Osteoblast (primary cell): ENCODE measurements around the gene KRTCAP2. TPM values are rescaled to one million over a fixed set of nuclear protein-coding genes. Genes with fewer than 3 reads are reported as not detected.
"Not testable (repeated sequence)": the region's sequence is repeated elsewhere in the genome, so short reads cannot be mapped to it uniquely, and the experiment has no call there.

ENCODE experiments used
- DNase-seq: peaks from one replicate; pipeline ENCODE4 v3.0.0; 2011; ENCODE audit warnings: low spot score, mixed read lengths; ENCODE audit not compliant: insufficient read length; ENCODE audit errors: missing footprints
- H2AFZ ChIP-seq: 2 replicates; pipeline ENCODE4 v1.6.0; 2011; ENCODE audit warnings: mild to moderate bottlenecking, low read length
- H3K27ac ChIP-seq: 2 replicates; pipeline ENCODE4 v1.5.1; 2011; ENCODE audit warnings: mild to moderate bottlenecking, low read depth, low read length, moderate library complexity
- H3K27me3 ChIP-seq: 2 replicates; pipeline ENCODE4 v1.6.0; 2012; ENCODE audit warnings: mild to moderate bottlenecking, control low read depth, inconsistent platforms, low read length, moderate library complexity; ENCODE audit not compliant: insufficient read depth
- H3K36me3 ChIP-seq: 2 replicates; pipeline ENCODE4 v1.5.1; 2011; ENCODE audit warnings: mild to moderate bottlenecking, low read length, control low read depth, moderate library complexity; ENCODE audit not compliant: insufficient read depth
- H3K4me1 ChIP-seq: 2 replicates; pipeline ENCODE4 v1.5.1; 2011; ENCODE audit warnings: mild to moderate bottlenecking, low read length, control low read depth, moderate library complexity; ENCODE audit not compliant: insufficient read depth
- H3K4me2 ChIP-seq: 2 replicates; pipeline ENCODE4 v1.6.0; 2011; ENCODE audit warnings: mild to moderate bottlenecking, low read length; ENCODE audit not compliant: insufficient read depth
- H3K4me3 ChIP-seq: fragments of 200-600 bp; sonication (generic); 3 replicates; pipeline ENCODE4 v1.5.1; 2012; ENCODE audit warnings: mild to moderate bottlenecking, low read length, inconsistent platforms; ENCODE audit not compliant: insufficient read depth
- H3K79me2 ChIP-seq: 2 replicates; pipeline ENCODE4 v1.6.0; 2012; ENCODE audit warnings: mild to moderate bottlenecking, low read length, control low read depth, inconsistent platforms; ENCODE audit not compliant: insufficient read depth
- H3K9me3 ChIP-seq: 2 replicates; pipeline ENCODE4 v1.5.1; 2011; ENCODE audit warnings: low read depth, low read length, control low read depth
- H4K20me1 ChIP-seq: 2 replicates; pipeline ENCODE4 v1.6.0; 2012; ENCODE audit warnings: mild to moderate bottlenecking, low read length, control low read depth; ENCODE audit not compliant: insufficient read depth
- total RNA-seq: library from RNA; depleted of rRNA; stranded (reverse); fragments of >200 nt; gene quantifications from 2 replicates; pipeline ENCODE4 v1.2.3, GENCODE V29; 2012
- TF ChIP-seq, protein P1 (sequence below): IDR thresholded peaks from 2 replicates; pipeline ENCODE4 v1.5.1; 2011; ENCODE audit warnings: mild to moderate bottlenecking, low read depth, low read length, moderate library complexity; ENCODE audit errors: extremely low read depth

KRTCAP2 gene
- 112 and 117 TPM in 2 replicates for total RNA-seq

DNA sequence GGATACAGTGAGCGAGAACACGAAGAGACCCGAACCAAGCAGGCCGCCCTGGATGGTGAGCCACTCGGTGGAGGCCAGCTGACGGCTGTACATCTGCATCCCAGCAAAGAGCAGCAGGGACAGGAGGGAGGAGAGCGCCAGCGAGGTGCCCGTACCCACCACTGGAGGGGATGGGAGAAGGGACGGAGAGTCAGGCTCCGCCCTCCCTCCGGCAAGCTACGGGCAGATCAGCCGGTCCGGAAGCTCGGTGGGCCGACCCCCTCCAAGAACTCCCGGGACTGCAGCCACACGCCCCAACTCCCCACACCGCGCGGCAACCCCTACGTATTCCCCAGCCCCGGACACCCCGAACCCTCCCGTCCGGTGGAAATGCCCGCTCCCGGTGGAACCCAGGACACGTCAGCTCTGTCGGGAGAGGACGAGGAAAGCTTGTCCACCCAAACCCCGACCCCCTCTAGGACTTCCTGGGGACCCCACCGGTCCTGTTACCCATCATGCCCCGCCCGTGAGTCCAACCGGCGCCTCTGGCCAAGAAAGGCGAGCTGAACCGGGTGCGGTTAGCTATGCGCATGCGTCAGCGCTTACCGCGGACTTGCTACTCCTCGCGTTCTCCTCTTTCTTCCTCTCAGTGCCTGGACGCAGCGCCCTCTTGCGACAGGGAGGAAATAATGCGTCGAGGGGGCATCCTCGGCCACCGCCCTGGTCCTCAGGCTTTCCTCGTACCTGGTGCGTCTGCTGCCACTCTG, at the start of gene KRTCAP2:
KRTCAP2 (minus strand) TSS at position 573 of the 746 bp plus-strand sequence; CDS start at position 493, 80 bp downstream.
- peak within 1 kb of the TSS; percentile 88 for H2AFZ ChIP-seq
- H3K4me2 ChIP-seq, result peak within 1 kb of the TSS; percentile 89
- H3K4me3 ChIP-seq, result peak within 1 kb of the TSS; percentile 87
- H3K27ac ChIP-seq, result peak within 1 kb of the TSS; percentile 80
- no peaks in the 10 kb centered on the region for H3K27me3 ChIP-seq
- H4K20me1 ChIP-seq, result peaks cover 14% of the 10 kb centered on the region
- peaks cover 17% of the 10 kb centered on the region for H3K4me1 ChIP-seq
- DNase-seq, result peak; percentile 100
- peaks cover 26% of the 10 kb centered on the region for H3K36me3 ChIP-seq
- H3K9me3 ChIP-seq, result no peaks in the 10 kb centered on the region
- TF ChIP-seq, protein P1, sequence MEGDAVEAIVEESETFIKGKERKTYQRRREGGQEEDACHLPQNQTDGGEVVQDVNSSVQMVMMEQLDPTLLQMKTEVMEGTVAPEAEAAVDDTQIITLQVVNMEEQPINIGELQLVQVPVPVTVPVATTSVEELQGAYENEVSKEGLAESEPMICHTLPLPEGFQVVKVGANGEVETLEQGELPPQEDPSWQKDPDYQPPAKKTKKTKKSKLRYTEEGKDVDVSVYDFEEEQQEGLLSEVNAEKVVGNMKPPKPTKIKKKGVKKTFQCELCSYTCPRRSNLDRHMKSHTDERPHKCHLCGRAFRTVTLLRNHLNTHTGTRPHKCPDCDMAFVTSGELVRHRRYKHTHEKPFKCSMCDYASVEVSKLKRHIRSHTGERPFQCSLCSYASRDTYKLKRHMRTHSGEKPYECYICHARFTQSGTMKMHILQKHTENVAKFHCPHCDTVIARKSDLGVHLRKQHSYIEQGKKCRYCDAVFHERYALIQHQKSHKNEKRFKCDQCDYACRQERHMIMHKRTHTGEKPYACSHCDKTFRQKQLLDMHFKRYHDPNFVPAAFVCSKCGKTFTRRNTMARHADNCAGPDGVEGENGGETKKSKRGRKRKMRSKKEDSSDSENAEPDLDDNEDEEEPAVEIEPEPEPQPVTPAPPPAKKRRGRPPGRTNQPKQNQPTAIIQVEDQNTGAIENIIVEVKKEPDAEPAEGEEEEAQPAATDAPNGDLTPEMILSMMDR, result peak; percentile 98
- H3K79me2 ChIP-seq, result peaks cover 22% of the 10 kb centered on the region

DNA sequence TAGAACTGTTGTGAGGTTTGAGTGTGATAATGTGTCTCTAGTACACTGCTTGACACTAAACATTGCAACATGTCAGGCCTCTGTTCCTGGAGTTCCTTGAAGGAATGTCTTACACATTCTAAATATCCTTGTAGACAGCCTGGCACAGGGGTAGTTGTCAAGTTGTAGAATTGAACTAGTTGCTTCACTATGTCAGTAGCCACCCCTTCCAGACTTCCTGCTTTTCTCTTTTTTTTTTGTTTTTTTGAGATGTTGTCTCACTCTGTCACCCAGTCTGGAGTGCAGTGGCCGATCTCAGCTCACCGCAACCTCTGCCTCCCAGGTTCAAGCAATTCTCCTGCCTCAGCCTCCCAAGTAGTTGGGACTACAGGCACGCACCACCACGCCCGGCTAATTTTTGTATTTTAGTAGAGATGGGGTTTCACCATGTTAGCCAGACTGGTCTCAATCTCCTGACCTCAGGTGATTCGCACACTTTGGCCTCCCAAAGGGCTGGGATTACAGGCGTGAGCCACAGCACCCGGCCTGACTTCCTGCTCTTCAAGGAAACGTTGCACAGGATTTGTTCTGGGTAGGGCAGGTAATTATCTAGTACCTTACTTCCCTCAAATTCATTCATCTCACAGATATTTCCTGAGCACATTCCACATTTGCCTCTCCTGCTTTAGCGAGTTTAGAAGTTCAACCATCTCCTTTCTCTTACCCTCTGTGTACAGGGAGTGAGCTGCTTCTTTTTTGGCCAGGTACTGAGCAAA, 47.3 kb upstream of the KRTCAP2 start:
- H3K4me2 ChIP-seq, result not testable (repeated sequence)

DNA sequence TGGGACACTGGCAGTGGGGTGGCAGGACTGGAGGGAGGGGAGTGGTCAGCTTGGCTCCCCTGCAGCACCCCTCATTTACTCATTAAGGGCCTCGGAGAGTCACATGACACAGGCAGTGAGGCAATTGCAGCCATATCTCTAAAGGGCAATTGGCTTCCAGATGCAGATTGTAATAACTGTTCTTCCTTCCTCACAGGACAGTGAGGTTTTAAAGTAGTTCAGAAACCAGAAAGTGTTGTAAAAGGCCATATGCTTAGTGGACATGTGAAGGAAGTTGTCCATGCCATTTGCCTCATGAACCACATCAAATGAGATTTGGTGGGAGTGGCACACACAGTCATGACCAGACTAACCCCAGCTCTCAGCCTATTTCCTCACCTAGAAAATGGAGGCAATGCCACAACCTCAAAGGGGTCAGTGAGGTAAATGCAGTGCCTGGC, 46.5 kb upstream of the KRTCAP2 start:
- TF ChIP-seq, protein P1, result no peak
- peak overlapping the region; percentile 90 for H2AFZ ChIP-seq
- H3K4me2 ChIP-seq, result peak overlapping the region; percentile 71
- peaks cover 14% of the 10 kb centered on the region for H3K4me1 ChIP-seq
- DNase-seq, result peak; percentile 46
- no peaks in the 10 kb centered on the region for H3K9me3 ChIP-seq
- H4K20me1 ChIP-seq, result no peaks in the 10 kb centered on the region
- H3K79me2 ChIP-seq, result peaks cover 5% of the 10 kb centered on the region
- no peaks in the 10 kb centered on the region for H3K27me3 ChIP-seq
- H3K36me3 ChIP-seq, result no peaks in the 10 kb centered on the region
- peak overlapping the region; percentile 4 for H3K4me3 ChIP-seq
- H3K27ac ChIP-seq, result no peak overlapping the region

More for the DNA sequence above, 47.3 kb upstream of the KRTCAP2 start:
- peaks cover 21% of the 10 kb centered on the region for H3K4me1 ChIP-seq
- H2AFZ ChIP-seq, result peak overlapping the region; percentile 90
- DNase-seq, H3K27me3 ChIP-seq, H3K27ac ChIP-seq, H3K36me3 ChIP-seq, H3K4me3 ChIP-seq, H4K20me1 ChIP-seq, H3K79me2 ChIP-seq, H3K9me3 ChIP-seq: not testable (repeated sequence)

DNA sequence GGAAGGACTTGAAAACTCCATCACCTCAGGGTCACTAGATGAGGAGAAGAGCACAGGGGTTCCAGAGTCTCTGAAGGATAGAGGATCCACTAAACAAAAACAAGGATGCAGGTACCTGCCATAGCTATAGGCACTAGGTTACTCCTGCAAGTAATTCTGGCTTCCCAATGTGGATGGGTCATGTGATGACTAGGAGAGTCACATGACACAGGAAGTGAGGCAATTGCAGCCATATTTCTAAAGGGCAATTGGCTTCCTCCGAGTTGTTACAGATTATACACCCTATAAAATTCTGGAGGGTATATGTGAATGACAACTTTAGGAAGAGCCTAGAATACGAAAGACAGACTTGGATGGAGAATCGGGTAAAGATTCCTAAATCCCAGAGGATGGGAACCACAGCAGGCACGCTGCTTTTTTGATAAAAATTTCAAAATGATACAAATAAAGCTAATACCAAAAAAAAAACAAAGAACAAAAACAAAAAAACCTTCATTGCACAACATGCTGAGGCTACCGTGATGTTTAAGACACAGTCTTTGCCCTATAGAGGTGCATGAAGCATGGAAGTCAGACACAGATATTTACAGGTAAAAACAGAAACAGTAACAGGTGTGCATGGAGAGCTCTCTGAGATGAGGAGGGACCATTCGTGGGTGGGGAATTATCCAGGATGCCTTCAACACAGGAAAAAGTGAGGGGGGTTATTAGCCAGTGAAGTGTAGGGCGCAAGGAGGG, 45.9 kb upstream of the KRTCAP2 start:
- H2AFZ ChIP-seq, result peak overlapping the region; percentile 90
- TF ChIP-seq, protein P1, result no peak
- no peak overlapping the region for H3K27ac ChIP-seq
- no peaks in the 10 kb centered on the region for H4K20me1 ChIP-seq
- H3K79me2 ChIP-seq, result peaks cover 3% of the 10 kb centered on the region
- peak overlapping the region; percentile 71 for H3K4me2 ChIP-seq
- H3K4me3 ChIP-seq, result peak overlapping the region; percentile 4
- H3K27me3 ChIP-seq, result no peaks in the 10 kb centered on the region
- no peaks in the 10 kb centered on the region for H3K36me3 ChIP-seq
- no peaks in the 10 kb centered on the region for H3K9me3 ChIP-seq
- peak; percentile 90 for DNase-seq
- peaks cover 8% of the 10 kb centered on the region for H3K4me1 ChIP-seq

DNA sequence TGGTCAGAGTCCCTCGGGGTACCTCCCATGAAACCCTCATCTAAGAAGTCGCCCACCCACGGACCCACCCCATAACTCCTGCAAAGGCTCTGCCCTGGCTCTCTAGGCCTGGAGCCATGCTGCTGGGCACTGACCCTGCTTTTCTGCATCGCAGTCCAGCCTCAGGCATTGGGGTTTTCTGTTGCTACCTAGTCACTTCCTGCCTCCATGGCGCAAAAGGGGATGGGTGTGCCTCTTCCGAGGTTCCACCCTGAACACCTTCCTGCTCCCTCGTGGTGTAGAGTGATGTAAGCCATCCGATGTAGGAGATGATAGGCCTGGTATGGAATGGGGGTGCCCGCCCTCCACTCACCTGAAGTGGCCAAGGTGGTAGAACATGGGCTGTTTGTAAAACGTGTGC, 41.6 kb upstream of the KRTCAP2 start:
- not testable (repeated sequence) for H3K4me3 ChIP-seq

DNA sequence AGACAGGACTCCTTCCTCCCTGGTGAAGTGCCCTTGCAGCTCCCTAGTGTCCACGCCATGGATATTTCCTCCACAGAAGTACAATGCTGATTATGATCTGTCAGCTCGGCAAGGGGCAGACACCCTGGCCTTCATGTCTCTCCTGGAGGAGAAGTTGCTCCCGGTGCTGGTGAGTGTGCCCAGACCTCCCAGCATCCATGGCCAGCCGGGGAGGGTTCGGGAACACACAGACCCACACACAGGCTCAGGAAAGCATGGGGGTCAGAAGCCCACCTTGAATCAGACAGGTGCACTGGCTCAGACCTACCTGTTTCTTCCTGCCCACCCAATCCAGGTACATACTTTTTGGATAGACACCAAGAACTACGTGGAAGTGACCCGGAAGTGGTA, 38.9 kb upstream of the KRTCAP2 start:
- H3K4me1 ChIP-seq, result peaks cover 22% of the 10 kb centered on the region
- not testable (repeated sequence) for DNase-seq, H3K27ac ChIP-seq, H2AFZ ChIP-seq, H3K9me3 ChIP-seq, H3K27me3 ChIP-seq, H3K79me2 ChIP-seq, H4K20me1 ChIP-seq, H3K4me2 ChIP-seq, H3K4me3 ChIP-seq
- peaks cover 13% of the 10 kb centered on the region for H3K36me3 ChIP-seq

More for the DNA sequence above, 41.6 kb upstream of the KRTCAP2 start:
- not testable (repeated sequence) for H3K27me3 ChIP-seq, H2AFZ ChIP-seq, H3K79me2 ChIP-seq, DNase-seq, H3K27ac ChIP-seq, H3K4me1 ChIP-seq, H3K9me3 ChIP-seq, H4K20me1 ChIP-seq, H3K4me2 ChIP-seq
- peaks cover 13% of the 10 kb centered on the region for H3K36me3 ChIP-seq
